Osteoblast (primary cell): Measurements from ENCODE around the gene LETM1. TPM values are rescaled to one million over a fixed set of nuclear protein-coding genes. Genes with fewer than 3 reads are reported as not detected.

Source experiments
- DNase-seq: peaks from one replicate; pipeline ENCODE4 v3.0.0; 2011; ENCODE audit warnings: low spot score, mixed read lengths; ENCODE audit not compliant: insufficient read length; ENCODE audit errors: missing footprints
- H2AFZ ChIP-seq: 2 replicates; pipeline ENCODE4 v1.6.0; 2011; ENCODE audit warnings: mild to moderate bottlenecking, low read length
- H3K27ac ChIP-seq: 2 replicates; pipeline ENCODE4 v1.5.1; 2011; ENCODE audit warnings: mild to moderate bottlenecking, low read depth, low read length, moderate library complexity
- H3K27me3 ChIP-seq: 2 replicates; pipeline ENCODE4 v1.6.0; 2012; ENCODE audit warnings: mild to moderate bottlenecking, control low read depth, inconsistent platforms, low read length, moderate library complexity; ENCODE audit not compliant: insufficient read depth
- H3K36me3 ChIP-seq: 2 replicates; pipeline ENCODE4 v1.5.1; 2011; ENCODE audit warnings: mild to moderate bottlenecking, low read length, control low read depth, moderate library complexity; ENCODE audit not compliant: insufficient read depth
- H3K4me1 ChIP-seq: 2 replicates; pipeline ENCODE4 v1.5.1; 2011; ENCODE audit warnings: mild to moderate bottlenecking, low read length, control low read depth, moderate library complexity; ENCODE audit not compliant: insufficient read depth
- H3K4me2 ChIP-seq: 2 replicates; pipeline ENCODE4 v1.6.0; 2011; ENCODE audit warnings: mild to moderate bottlenecking, low read length; ENCODE audit not compliant: insufficient read depth
- H3K4me3 ChIP-seq: fragments of 200-600 bp; sonication (generic); 3 replicates; pipeline ENCODE4 v1.5.1; 2012; ENCODE audit warnings: mild to moderate bottlenecking, low read length, inconsistent platforms; ENCODE audit not compliant: insufficient read depth
- H3K79me2 ChIP-seq: 2 replicates; pipeline ENCODE4 v1.6.0; 2012; ENCODE audit warnings: mild to moderate bottlenecking, low read length, control low read depth, inconsistent platforms; ENCODE audit not compliant: insufficient read depth
- H3K9me3 ChIP-seq: 2 replicates; pipeline ENCODE4 v1.5.1; 2011; ENCODE audit warnings: low read depth, low read length, control low read depth
- H4K20me1 ChIP-seq: 2 replicates; pipeline ENCODE4 v1.6.0; 2012; ENCODE audit warnings: mild to moderate bottlenecking, low read length, control low read depth; ENCODE audit not compliant: insufficient read depth
- total RNA-seq: library from RNA; depleted of rRNA; stranded (reverse); fragments of >200 nt; gene quantifications from 2 replicates; pipeline ENCODE4 v1.2.3, GENCODE V29; 2012
- TF ChIP-seq, protein P1 (sequence below): IDR thresholded peaks from 2 replicates; pipeline ENCODE4 v1.5.1; 2011; ENCODE audit warnings: mild to moderate bottlenecking, low read depth, low read length, moderate library complexity; ENCODE audit errors: extremely low read depth

LETM1 gene
- total RNA-seq, 1 donor: 75.3 TPM

DNA sequence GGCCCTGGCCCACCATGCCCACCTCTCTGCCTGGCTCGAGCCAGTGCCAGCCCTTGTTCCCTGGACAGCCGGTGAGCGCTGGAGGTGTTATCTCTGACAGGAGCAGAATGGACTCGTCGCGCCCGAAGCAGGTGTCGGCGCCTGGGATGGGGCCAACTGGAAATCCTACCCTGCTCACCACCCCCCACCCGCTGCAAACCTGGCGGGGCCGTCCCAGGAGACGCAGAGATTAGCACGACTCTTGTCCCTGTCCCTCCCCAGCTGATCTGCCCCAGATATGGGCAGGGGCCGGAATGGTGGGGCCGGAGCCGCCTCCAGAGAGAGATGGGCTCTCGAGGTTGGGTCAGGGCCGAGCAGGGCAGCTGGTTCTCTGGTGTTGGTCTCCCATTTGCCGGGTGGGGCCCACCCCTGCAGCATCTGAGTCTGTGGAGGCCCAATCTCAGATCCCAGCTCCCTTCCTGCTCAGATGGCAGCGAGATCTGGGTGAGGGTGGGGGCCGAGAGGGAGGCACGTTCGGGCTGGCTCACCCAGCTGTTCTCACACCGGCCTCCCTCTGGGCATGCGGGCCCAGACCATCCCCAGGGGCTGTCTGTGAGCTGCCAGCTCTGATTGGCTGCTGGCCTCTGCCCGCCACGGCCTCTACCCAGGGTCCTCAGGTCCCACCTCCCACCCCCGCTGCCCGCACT, 83.0 kb downstream of the LETM1 start:
- H3K4me2 ChIP-seq: no peak overlapping the region
- H3K9me3 ChIP-seq: no peaks in the 10 kb centered on the region
- H2AFZ ChIP-seq: no peak overlapping the region
- no peaks in the 10 kb centered on the region for H4K20me1 ChIP-seq
- H3K27me3 ChIP-seq: peaks cover 14% of the 10 kb centered on the region
- no peak overlapping the region for H3K4me3 ChIP-seq
- TF ChIP-seq, protein P1, sequence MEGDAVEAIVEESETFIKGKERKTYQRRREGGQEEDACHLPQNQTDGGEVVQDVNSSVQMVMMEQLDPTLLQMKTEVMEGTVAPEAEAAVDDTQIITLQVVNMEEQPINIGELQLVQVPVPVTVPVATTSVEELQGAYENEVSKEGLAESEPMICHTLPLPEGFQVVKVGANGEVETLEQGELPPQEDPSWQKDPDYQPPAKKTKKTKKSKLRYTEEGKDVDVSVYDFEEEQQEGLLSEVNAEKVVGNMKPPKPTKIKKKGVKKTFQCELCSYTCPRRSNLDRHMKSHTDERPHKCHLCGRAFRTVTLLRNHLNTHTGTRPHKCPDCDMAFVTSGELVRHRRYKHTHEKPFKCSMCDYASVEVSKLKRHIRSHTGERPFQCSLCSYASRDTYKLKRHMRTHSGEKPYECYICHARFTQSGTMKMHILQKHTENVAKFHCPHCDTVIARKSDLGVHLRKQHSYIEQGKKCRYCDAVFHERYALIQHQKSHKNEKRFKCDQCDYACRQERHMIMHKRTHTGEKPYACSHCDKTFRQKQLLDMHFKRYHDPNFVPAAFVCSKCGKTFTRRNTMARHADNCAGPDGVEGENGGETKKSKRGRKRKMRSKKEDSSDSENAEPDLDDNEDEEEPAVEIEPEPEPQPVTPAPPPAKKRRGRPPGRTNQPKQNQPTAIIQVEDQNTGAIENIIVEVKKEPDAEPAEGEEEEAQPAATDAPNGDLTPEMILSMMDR: no peak
- no peaks in the 10 kb centered on the region for H3K36me3 ChIP-seq
- H3K27ac ChIP-seq: no peak overlapping the region
- H3K4me1 ChIP-seq: no peaks in the 10 kb centered on the region
- H3K79me2 ChIP-seq: no peaks in the 10 kb centered on the region
- DNase-seq: no peak

DNA sequence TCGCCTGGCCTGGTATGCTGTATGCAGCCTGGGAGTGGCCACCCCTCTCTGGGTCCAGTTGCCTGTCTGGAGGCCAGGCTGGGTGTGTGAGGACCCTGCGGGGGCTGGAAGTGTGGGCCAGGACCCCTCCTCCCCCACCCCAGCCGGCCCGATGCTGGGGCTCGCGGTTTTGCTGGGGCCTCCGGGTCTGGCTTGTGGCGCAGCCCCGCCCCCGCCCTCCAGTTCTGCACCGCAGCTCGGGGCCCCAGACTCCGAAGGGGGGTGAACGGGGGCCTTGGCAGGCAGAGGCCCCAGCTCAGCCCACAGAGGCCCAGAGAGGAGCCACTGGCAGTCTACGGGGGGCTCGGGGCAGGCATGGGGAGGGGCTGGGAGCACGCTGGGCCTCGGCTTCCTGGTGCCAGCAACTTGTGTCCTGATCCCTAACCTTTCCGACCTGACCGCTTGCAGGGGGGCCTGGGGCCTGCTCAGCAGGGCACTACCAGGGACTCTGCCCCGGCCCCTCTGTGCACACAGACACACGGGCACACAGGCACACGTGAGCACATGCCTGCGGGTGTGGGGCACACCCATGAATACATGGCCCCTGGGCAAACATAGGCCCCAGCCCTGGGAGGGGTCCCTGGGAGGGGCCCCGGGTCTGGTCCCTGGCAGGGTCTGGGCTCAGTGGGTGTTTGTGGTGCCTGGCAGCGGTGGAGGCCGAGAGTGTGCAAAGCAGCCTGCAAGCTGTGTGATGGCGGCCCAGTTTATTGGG, 84.2 kb downstream of the LETM1 start:
- H3K9me3 ChIP-seq: no peaks in the 10 kb centered on the region
- no peak overlapping the region for H2AFZ ChIP-seq
- H3K27ac ChIP-seq: no peak overlapping the region
- H4K20me1 ChIP-seq: no peaks in the 10 kb centered on the region
- H3K79me2 ChIP-seq: no peaks in the 10 kb centered on the region
- no peak for DNase-seq
- H3K27me3 ChIP-seq: peaks cover 18% of the 10 kb centered on the region
- H3K4me1 ChIP-seq: no peaks in the 10 kb centered on the region
- H3K4me3 ChIP-seq: no peak overlapping the region
- TF ChIP-seq, protein P1: no peak
- H3K36me3 ChIP-seq: no peaks in the 10 kb centered on the region
- H3K4me2 ChIP-seq: no peak overlapping the region

- Histone ChIP-seq H3K4me3 (no peak overlapping the region), H3K4me1 (no peaks in the 10 kb centered on the region), H4K20me1 (no peaks in the 10 kb centered on the region), H3K36me3 (no peaks in the 10 kb centered on the region), H2AFZ (no peak overlapping the region), H3K79me2 (no peaks in the 10 kb centered on the region), H3K27ac (no peak overlapping the region), H3K9me3 (no peaks in the 10 kb centered on the region), H3K27me3 (peaks cover 25% of the 10 kb centered on the region), H3K4me2 (no peak overlapping the region)
- no peak for DNase-seq
- TF ChIP-seq, protein P1: no peak
These were observed 85.1 kb downstream of the LETM1 start for GRCh38 chr4:1770791-1771231.

- Histone ChIP-seq H3K4me1 (no peaks in the 10 kb centered on the region), H3K4me3 (no peak overlapping the region), H3K27ac (no peak overlapping the region), H4K20me1 (no peaks in the 10 kb centered on the region), H3K9me3 (no peaks in the 10 kb centered on the region), H3K36me3 (no peaks in the 10 kb centered on the region), H3K27me3 (peaks cover 25% of the 10 kb centered on the region), H3K4me2 (no peak overlapping the region), H3K79me2 (no peaks in the 10 kb centered on the region), H2AFZ (no peak overlapping the region)
- TF ChIP-seq, protein P1: no peak
- DNase-seq: no peak
These were observed 85.7 kb downstream of the LETM1 start for GRCh38 chr4:1770245-1770644.
